GM21737 (cell line): ENCODE results near the gene GDAP2.

Experiments
- ATAC-seq: cut with Tn5 transposase; IDR thresholded peaks from one replicate; pipeline ENCODE4 v1.9.1; 2021; ENCODE audit warnings: mild to moderate bottlenecking, moderate library complexity; ENCODE audit not compliant: unreplicated experiment

The GDAP2 gene

DNA sequence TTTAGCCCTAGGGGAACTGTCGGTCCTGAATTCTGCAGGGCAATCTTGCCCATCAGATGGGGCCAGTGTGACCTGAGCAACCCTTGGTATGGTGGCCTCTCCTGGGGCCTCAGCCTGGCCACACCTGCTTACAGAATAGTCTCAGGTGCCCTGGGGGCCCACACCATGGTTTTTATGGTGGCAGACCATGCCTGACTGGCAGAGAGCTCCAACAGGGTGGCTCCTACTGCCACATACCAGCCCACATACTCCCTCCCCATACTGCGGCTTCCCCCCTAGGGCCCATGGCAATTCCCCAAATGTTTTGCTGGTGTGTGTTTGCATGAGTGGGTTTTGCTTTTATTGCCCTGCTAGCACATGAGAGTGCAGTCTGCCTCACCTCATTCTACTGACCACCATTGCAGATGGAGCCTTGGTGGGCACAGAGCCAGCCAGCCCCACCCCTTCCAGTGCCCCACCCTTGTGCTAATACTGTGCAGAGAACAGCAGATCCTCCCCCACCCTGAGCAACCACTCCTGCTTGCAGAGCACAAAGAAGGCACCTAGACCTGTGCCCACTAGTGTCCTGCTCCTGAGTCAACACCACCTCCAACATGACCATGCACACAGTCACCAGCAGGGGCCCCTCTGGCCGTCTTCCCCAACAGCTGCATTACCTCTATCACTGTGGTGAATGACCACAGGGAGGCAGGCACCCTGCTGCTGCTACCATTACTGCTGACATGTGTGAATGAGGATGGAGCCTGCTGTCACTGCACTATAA is 86.8 kb downstream of the GDAP2 start:
- no peak for ATAC-seq

DNA sequence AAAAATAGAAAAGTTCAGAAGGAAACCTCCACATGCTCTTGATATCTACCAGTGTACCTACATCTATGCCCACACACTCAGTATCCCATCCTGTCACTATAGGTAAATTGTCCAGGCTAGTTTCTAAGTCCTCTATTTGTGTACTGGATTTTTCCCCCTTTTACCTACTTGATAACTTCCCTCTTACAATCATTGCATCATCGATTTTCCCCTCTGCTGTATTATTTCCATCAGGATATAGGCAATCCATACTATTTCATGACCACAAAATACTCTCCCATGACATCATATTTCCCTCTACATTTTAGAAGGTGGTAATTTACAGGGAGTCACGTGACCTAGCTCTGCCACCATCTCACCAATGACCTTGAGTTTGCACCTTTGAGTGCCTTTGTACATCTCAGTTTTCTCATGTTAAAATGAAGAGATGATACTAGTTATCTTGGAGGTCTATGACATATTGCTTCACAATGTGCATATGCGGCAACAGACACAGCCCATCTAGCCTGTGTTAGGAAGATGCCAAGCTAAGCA is 88.2 kb downstream of the GDAP2 start:
- no peak for ATAC-seq

DNA sequence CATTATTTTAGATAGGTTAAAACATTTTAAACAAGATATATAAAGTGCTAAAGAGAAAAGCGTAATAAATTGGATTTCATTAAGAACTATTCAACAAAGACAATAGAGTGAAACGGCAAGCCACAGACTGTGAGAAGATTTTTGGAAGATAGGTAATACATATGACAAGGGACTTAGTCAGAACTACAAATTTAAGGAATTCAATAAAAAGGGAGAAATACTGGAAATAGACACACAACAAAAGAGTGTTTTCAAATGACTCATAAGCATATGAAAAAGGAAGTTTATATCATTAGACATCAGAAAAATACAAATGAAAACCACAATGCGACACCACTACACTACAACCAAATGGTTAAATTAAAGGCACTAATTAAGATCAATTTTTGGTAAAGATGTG is 90.5 kb downstream of the GDAP2 start:
- ATAC-seq, result no peak

DNA sequence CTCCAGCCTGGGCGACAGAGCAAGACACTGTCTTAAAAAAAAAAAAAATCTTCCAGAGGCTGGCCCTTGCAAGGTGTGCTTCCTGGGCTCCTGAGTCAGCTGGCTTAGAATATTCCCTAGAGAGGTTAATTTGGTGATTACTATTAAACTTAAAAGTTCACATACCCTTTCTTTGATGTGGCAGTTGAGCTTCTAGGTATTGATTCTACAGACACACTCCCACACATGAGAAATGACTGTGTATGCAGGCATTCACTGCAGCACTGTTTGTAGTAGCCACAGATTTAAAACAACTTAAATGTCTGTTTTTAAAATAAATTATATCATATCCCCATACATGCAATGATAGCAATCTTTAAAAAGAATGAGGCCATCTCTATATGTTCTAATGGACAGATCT is 93.4 kb downstream of the GDAP2 start:
- ATAC-seq, result no peak

DNA sequence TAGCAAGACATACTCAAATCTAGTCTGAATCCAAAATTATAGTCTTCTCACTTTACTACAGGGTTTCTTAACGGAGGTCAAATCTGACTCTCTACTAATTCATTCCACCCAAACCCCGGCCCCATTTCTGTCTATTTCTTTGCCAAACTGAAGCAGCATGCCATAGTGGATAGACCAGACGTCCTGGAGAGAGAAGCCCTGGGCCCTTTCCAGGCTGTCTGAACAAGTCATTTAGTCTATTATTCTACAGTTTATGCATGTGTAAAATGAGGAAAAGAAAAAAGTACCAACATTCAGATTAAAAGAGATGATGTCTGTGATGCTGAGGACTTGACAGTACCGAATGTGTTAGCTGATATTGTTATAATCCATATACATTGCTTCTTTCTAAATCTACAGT is 95.0 kb downstream of the GDAP2 start:
- ATAC-seq, result no peak

DNA sequence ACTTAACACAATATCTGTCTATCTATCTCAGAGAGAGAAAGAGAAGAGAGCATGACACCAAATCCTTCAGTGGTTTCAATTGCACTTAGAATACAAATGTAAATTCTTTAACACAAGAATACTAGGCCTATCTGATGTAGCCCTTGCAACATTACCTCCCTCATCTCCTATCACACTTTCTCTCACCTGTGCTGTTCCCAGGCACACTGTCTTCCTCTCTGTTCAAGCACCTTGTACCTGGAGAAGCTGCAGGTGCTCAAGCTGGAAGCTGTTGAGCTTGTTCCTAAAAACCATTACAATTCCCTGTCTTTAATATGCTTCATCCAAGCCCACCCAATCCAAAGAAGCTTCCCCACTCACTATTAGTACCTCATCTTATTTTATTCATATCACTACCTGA is 97.0 kb downstream of the GDAP2 start:
- no peak for ATAC-seq

DNA sequence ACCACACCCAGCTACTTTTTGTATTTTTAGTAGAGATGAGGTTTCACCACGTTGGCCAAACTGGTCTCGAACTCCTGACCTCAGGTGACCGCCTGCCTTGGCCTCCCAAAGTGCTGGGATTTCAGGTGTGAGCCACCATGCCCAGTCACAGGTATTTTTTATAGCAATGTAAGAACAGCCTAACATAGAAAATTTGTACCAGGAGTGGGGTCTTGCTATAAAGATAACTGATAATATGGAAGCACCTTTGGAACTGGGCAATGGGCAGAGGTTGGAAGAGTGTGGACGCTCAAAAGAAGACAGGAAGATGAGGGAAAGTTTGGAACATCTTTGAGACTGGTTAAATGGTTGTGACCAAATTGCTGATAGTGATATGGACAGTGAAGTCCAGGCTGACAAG is 99.2 kb downstream of the GDAP2 start:
- ATAC-seq, result no peak

DNA sequence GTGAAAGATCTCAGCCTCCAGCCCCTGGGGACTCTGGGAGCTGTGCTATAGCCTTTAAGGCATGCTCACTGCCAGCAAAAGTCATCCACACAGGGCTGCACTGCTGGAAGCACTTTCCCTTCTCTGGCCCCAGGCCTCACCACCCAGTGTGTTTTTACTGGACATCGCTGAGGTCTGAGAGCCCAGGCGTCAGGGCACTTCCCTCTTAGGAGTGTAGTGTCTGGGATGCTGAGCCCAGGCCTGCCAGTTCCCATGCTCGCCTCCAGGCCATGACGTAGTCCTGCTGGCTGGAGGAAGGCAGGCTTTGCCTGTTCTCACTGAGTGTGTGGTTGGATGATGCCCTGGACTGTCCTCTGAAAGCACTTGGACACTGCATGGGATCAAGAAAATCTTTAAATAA is 101.2 kb downstream of the GDAP2 start:
- no peak for ATAC-seq

DNA sequence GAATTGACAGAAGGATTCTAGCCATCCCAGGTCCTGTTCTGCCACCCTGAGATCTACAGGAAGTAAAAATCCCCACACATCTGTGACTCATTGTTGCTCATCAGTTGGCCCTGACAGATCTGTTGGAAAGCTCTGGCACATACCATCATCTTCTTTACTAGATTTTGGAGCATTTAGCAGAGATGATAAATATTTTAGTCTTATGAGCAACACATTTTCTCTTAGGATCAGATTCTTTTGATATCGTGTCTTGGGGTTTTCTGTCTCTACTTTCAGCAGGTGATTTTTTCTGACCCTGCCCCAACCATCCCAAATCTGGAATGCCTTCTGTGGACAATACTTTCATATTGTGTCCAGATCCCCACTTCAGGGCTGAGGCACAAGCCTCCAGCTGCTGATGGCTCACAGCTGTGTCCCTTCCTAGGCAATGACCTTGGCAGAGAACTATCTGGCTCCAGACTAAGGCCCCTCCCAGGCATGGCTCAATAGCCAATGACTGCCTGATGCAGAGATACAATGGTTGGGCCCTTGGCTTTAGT is 102.8 kb downstream of the GDAP2 start:
- ATAC-seq, result no peak

DNA sequence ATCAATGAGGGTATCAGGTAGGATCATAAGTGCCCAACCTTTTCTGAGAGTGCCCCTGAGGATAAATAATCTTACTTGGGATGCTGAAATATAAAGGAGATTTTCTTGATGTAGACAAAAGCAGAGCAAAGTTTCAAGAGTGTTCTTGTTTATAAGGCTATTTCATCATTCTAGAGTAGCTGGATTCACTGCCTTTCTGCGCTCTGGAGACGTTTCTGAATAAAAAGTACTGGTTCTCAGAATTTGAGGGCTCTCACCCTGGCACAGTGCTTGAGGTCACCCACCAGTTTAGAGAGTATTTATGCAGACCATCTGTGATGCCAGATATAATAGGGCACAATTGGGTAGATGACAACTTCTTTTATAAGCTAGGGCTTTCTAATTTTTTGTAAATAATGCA is 103.3 kb downstream of the GDAP2 start:
- ATAC-seq, result no peak

DNA sequence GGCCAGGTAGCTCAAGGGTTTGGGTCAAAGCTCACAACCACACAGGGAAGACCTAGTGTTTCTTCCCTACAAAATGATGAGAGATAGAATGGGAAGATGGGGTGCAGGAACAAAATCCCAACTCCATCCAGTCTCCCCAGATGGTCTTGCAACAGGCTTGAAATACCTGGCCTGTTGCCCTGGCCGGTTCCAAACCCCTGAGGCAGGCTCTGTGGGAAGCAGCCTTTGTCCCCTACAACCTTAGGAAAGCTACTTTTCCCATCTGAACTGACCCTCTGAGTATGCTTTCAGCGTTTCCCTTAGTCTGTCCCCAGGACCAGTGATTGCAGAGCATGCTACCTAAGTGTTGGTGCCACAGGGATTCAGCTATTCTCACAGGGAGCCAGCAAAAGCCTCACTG is 104.0 kb downstream of the GDAP2 start:
- ATAC-seq, result no peak

DNA sequence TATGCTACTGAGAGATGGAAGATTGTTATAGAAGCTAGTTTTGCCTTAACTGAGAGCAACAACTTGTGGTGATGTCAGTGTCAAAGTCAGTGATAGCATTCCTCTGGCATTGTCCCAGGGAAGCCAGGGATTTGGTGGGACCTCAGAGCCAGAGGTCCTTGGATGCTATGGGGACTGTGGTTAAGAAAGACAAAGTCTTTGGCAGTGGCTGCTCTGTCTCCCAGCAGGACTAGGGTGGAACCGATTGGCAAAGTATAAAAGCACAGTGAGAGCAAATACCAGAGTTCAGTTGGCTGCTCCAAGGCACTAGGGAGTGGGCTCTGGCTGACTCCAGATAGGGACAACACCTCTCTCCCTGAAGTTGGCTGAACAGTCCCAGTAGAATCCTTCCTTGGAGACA is 104.8 kb downstream of the GDAP2 start:
- ATAC-seq, result no peak

DNA sequence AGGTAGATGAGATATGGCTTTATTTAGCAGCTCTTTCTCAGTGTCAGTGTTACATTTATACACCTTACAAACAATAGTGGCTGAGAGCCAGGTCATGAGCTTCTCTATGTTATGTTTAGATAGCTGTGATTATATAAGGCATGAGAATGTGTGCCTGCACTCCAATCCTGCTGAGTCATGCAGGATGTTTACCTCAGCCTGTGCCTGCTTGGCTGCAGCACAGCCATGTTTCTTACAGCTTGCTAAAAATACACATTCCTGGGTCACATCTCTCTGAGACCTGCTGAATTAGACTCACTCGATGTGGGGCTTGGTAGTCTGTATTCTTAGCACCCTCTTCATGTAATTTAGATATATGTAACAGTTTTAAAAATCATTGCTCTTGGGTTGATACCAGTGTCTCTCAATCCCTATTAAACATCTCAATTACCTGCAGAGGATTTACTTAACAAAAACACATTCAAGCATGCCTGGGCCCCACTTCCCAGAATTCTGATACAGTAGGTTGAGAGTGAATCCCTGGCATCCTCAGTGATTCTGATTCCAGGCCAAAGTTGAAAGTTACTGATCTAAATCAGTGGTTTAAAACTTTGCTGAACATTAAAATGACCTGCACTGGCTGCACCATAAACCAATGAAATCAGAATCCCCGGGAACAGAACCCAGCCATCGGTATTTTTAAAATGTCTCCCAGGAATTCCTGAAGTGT is 107.5 kb downstream of the GDAP2 start:
- ATAC-seq, result no peak

DNA sequence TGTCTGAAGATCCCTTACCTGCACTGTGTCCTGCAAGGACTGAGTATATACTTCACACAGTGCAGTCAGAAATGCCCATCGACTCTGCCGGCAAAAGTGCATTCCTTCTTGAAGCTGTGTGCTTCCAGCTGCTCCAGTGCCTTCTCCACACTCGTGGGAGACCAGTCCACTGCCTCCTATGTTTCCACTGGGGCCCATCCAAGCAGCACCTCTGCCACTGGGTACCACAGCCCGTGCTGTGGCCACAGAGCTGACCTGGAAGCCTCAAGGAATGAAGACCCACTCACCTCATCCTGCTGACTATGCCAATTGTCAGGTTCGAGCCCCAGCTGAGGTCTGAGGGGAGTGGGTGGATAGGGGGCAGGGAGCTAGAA is 108.1 kb downstream of the GDAP2 start:
- ATAC-seq, result no peak

DNA sequence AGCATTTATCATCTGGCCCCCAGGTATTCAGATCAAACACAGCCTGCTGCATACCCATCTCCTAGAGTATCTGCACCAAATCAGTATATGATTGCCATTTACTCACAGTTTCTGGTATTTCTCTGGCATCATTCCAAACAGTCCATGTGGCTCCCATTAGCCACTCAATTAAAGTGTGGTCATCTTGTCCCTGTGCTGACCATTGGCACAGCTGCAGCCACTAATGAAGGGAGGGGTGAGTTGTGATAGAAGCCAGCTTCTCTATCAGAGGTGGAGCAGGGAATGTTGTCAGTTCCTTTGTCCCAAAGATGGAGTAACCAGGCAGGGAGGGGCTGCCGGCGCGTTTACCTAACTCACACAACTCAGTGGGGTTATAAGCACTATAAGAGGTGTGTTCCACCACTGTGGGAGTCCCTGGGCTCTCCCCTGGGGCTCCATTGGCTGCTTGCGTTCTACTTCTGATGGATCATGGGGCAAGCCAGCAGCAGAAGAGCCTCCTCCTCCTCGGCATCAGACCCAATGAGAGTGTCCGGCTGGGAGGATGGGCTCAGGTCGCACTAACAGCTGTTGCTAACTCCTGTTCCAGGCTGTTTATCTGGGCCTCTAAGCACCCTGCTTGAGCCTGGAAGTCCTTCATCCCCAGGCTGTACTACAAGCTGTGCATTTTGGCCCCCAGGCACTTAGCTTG is 108.6 kb downstream of the GDAP2 start:
- ATAC-seq, result no peak

DNA sequence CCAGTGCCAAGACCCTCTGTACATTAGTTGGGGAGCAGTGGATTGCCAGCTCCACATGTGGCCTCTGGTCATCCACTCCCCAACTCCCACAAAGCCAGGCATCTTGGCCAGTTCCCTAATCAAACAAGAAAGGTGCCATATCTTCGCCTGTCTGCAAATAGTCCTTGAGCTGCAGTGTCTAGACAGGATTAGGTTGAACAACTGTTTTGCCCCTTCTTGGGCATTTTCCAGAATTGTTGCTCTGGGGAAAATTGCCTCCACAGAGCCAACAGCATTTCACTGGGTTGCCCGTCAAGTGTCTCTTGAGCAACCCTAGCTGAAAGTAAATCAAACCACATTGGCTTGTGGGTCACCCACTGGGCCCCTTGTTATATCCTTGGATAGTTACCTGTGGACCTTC is 109.3 kb downstream of the GDAP2 start:
- no peak for ATAC-seq

DNA sequence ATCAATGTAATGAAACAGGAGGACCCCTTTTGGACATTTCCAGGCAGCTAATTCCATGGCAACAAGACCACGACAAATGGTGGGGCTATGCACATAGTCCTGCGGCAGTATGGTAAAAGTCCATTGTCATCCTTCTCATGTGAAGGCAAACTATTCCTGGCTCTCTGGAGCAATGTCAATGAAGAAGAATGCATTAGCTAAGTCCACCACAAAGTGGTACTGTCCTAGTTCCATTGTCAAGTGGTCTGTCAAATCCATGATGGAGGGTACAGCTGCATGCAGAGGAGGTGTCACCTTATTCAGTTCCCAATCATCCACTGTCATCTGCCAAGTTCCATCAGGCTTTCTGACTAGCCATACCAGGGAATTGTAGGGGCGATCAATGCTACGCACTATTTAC is 110.1 kb downstream of the GDAP2 start:
- no peak for ATAC-seq

DNA sequence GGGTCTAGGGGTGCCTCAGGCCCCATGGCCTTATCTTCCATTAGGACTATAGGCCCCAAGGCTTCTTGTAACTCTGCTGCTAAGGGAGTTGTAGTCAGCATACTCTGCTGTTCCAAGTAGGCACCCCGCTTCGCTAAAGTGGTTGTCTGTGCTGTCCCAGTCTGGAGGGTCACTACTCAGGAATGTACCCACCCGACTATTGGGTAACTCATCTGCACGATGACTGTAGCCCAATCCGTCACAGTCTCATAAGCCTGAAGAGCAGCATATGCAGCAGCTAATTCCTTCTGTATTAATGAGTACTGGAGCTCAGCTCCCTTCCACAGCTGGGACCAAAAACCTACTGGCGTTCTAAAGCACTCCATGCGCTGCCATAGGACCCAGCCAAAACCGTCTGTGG is 111.0 kb downstream of the GDAP2 start:
- ATAC-seq, result no peak

DNA sequence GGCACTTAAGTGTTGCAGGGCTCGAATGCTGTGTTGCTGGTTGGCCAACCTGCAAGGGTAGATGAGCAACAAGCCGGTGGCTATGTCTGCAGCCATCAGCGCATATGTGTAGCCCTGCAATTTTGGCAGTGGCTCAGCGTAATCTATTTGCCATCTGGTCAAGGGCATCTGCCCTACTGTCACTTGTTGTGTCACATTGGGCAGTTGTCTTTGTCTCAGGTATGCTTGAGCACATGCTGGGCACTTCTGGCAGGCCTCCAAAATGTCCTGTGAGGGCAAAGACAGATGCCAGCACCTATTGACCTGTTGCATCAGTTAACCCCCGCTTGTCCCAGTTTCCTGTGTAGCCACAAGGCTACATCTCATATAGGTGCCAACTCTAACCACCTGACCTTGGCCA is 111.8 kb downstream of the GDAP2 start:
- no peak for ATAC-seq

DNA sequence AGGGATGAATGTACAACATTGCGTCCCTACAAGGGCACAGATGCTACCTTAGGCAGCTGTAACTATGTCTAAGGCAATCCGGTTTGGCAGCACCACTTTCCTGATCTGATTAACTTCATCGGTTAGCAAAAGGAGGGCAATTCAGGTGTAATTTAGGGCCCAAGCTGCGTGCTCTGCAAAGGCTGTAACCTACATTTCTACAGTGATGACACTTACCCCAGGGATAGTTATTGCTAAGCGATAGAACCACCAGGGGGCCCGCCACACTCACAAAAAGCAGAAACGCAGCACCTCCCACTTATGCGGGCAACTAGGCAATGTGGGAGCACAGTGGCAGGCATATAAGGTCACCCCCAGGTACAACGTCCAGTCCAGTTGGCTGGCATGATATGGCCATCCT is 113.5 kb downstream of the GDAP2 start:
- ATAC-seq, result no peak
